GM23338 (cell line): Measurements from ENCODE around the gene SELENOM. TPM values are rescaled to one million over a fixed set of nuclear protein-coding genes. Genes with fewer than 3 reads are reported as not detected.
A peak's percentile ranks its signal among the peaks of the same experiment; 100 is the strongest.

Experiments used
- ATAC-seq: fragments of 200-7000 bp; cut with Tn5 transposase; 3 replicates; pipeline ENCODE4 v1.9.1; 2020
- DNase-seq: peaks from one replicate; pipeline ENCODE4 v3.0.0-alpha.2; 2015; ENCODE audit warnings: low spot score
- H2AFZ ChIP-seq: fragments of 200-600 bp; sonication (generic); 2 replicates; pipeline ENCODE4 v1.8.0; 2016; ENCODE audit warnings: antibody characterized with exemption, mild to moderate bottlenecking, moderate library complexity
- H3F3A ChIP-seq: fragments of 200-600 bp; sonication (generic); replicated peaks from 2 replicates; pipeline ENCODE4 v1.8.0; 2017; ENCODE audit warnings: antibody characterized with exemption, mixed run types, low read depth
- H3K27ac ChIP-seq: fragments of 200-600 bp; sonication (generic); 2 replicates; pipeline ENCODE4 v1.6.1; 2016; ENCODE audit warnings: low read depth
- H3K27me3 ChIP-seq: fragments of 200-600 bp; sonication (generic); 2 replicates; pipeline ENCODE4 v1.8.0; 2016; ENCODE audit warnings: mild to moderate bottlenecking, mixed run types, moderate library complexity; ENCODE audit not compliant: insufficient read depth
- H3K36me3 ChIP-seq: fragments of 200-600 bp; sonication (generic); 2 replicates; pipeline ENCODE4 v1.8.0; 2016; ENCODE audit warnings: mild to moderate bottlenecking; ENCODE audit not compliant: insufficient read depth
- H3K4me1 ChIP-seq: fragments of 200-600 bp; sonication (generic); 2 replicates; pipeline ENCODE4 v1.8.0; 2016; ENCODE audit warnings: mild to moderate bottlenecking, moderate library complexity; ENCODE audit not compliant: insufficient read depth
- H3K4me2 ChIP-seq: fragments of 200-600 bp; sonication (generic); 2 replicates; pipeline ENCODE4 v1.7.1; 2017; ENCODE audit warnings: mixed run types
- H3K4me3 ChIP-seq: fragments of 200-600 bp; sonication (generic); 2 replicates; pipeline ENCODE4 v1.6.1; 2016; ENCODE audit warnings: mixed run types
- H3K79me2 ChIP-seq: fragments of 200-600 bp; sonication (generic); replicated peaks from 2 replicates; pipeline ENCODE4 v1.8.0; 2017; ENCODE audit warnings: mild to moderate bottlenecking; ENCODE audit not compliant: insufficient read depth
- H3K9me2 ChIP-seq: fragments of 200-600 bp; sonication (generic); 2 replicates; pipeline ENCODE4 v1.8.0; 2017; ENCODE audit not compliant: insufficient read depth
- H4K20me1 ChIP-seq: fragments of 200-600 bp; sonication (generic); replicated peaks from 2 replicates; pipeline ENCODE4 v1.8.0; 2017; ENCODE audit warnings: mild to moderate bottlenecking; ENCODE audit not compliant: insufficient read depth
- H3K27ac Mint-ChIP-seq: 2 replicates; pipeline ENCODE4 v1.8.0; 2020; ENCODE audit warnings: inconsistent platforms, mild to moderate bottlenecking, moderate library complexity, mixed read lengths
- H3K27me3 Mint-ChIP-seq: 3 replicates; pipeline ENCODE4 v1.8.0; 2022; ENCODE audit warnings: low read depth, mild to moderate bottlenecking, moderate library complexity, mixed read lengths, inconsistent platforms; ENCODE audit not compliant: insufficient read depth, poor library complexity
- H3K36me3 Mint-ChIP-seq: 3 replicates; pipeline ENCODE4 v1.8.0; 2021; ENCODE audit warnings: low read depth, mild to moderate bottlenecking, inconsistent platforms, moderate library complexity, mixed read lengths
- H3K4me1 Mint-ChIP-seq: 3 replicates; pipeline ENCODE4 v1.8.0; 2020; ENCODE audit warnings: mild to moderate bottlenecking, inconsistent platforms, mixed read lengths
- H3K4me3 Mint-ChIP-seq: 3 replicates; pipeline ENCODE4 v1.8.0; 2021; ENCODE audit warnings: moderate library complexity, mild to moderate bottlenecking, inconsistent platforms, mixed read lengths
- H3K9me3 Mint-ChIP-seq: 3 replicates; pipeline ENCODE4 v1.8.0; 2020; ENCODE audit warnings: moderate library complexity, mild to moderate bottlenecking, inconsistent platforms, mixed read lengths
- CTCF ChIP-seq, 2 experiments: fragments of 200-600 bp in 1 of 2; sonication (generic) in 1 of 2; conservative IDR thresholded peaks; 2 replicates each; pipeline versions ENCODE4 v1.5.1 to v1.6.1; 2016 to 2017; ENCODE audit warnings: antibody characterized with exemption in 2 of 2, low read depth in 2 of 2, mild to moderate bottlenecking in 2 of 2, moderate library complexity in 1 of 2
- ETS1 ChIP-seq: IDR thresholded peaks from 2 replicates; pipeline ENCODE4 v1.6.1; 2016; ENCODE audit warnings: antibody characterized with exemption
- EZH2 ChIP-seq: fragments of 200-600 bp; sonication (generic); IDR thresholded peaks from one replicate; pipeline ENCODE4 v1.8.0; 2017; ENCODE audit warnings: antibody characterized with exemption, mild to moderate bottlenecking, low read depth; ENCODE audit not compliant: unreplicated experiment
- JUNB ChIP-seq: IDR thresholded peaks from one replicate; pipeline ENCODE4 v1.6.1; 2016; ENCODE audit warnings: antibody characterized with exemption; ENCODE audit not compliant: unreplicated experiment
- REST ChIP-seq: IDR thresholded peaks from one replicate; pipeline ENCODE4 v1.6.1; 2018; ENCODE audit warnings: antibody characterized with exemption; ENCODE audit not compliant: unreplicated experiment
- ZNF114 ChIP-seq: fragments of 250-450 bp; sonication (Bioruptor Pico); IDR thresholded peaks from 2 replicates; pipeline ENCODE4 v1.5.0; 2020; ENCODE audit warnings: mild to moderate bottlenecking, moderate library complexity
- ZNF331 ChIP-seq: fragments of 250-450 bp; sonication (Bioruptor Pico); IDR thresholded peaks from 2 replicates; pipeline ENCODE4 v1.5.0; 2020; ENCODE audit warnings: low read depth, mild to moderate bottlenecking, moderate library complexity
- ZNF462 ChIP-seq: fragments of 250-450 bp; sonication (Bioruptor Pico); IDR thresholded peaks from 2 replicates; pipeline ENCODE4 v1.5.0; 2020; ENCODE audit warnings: mild to moderate bottlenecking, moderate library complexity
- polyA plus RNA-seq: library from polyadenylated mRNA; unstranded; fragments of >200 nt; fragmentation: Nextera tagmentation; extraction: Ambion mirVana; gene quantifications from 2 replicates; pipeline ENCODE4 v1.2.1, GENCODE V29; 2016
- total RNA-seq: library from RNA; depleted of rRNA; stranded (reverse); fragments of >200 nt; shearing (Covaris generic); gene quantifications from 2 replicates; pipeline ENCODE4 v1.2.3, GENCODE V29; 2014

The SELENOM gene
- total and polyA plus RNA-seq, 2 experiments from 2014 or later, result 44.9 to 50.8 TPM

GRCh38 chr22:31085928-31086327 lies 21.4 kb downstream of the SELENOM start:
- Mint-ChIP-seq H3K4me1 (peaks cover 32% of the 10 kb centered on the region), H3K9me3 (no peaks in the 10 kb centered on the region), H3K27ac (no peak overlapping the region), H3K36me3 (no peaks in the 10 kb centered on the region; the same call in 2 of the 3 replicates), H3K4me3 (peak overlapping the region; percentile 77; the same call in 2 of the 3 replicates), H3K27me3 (peaks cover 29% of the 10 kb centered on the region)
- 0 out of 2 replicates have a peak overlapping the region, but pooled peaks have one; percentile 32 for H2AFZ ChIP-seq
- H3K36me3 ChIP-seq, result no peaks in the 10 kb centered on the region
- peaks cover 4% of the 10 kb centered on the region; the same call in 1 of the 2 replicates for H4K20me1 ChIP-seq
- no peak overlapping the region; the same call in 1 of the 2 replicates for H3K4me3 ChIP-seq
- no peak overlapping the region for H3K27ac ChIP-seq
- TF ChIP-seq ETS1 (no peak), ZNF462 (no peak), CTCF (conservative IDR thresholded peaks at IDR 0.05; ENCODE audit: low read depth in 2 of 2) (no peak), ZNF331 (no peak), JUNB (no peak), REST (no peak), EZH2 (no peak), ZNF114 (no peak)
- DNase-seq, result no peak
- no peaks in the 10 kb centered on the region for H3K9me2 ChIP-seq
- H3F3A ChIP-seq, result peaks cover 7% of the 10 kb centered on the region; the same call in 1 of the 2 replicates
- H3K4me1 ChIP-seq, result peaks cover 21% of the 10 kb centered on the region
- H3K27me3 ChIP-seq, result peaks cover 9% of the 10 kb centered on the region
- ATAC-seq, result no peak
- peak overlapping the region; percentile 100 for H3K4me2 ChIP-seq
- peaks cover 12% of the 10 kb centered on the region for H3K79me2 ChIP-seq
